ENCODE measurements around the gene GPR15LG. TPM values are rescaled to one million over a fixed set of nuclear protein-coding genes. Genes with fewer than 3 reads are reported as not detected.

GPR15LG gene
- total RNA-seq, 4 donors from 2014 or later = not detected

- no peak for TF ChIP-seq CTCF (IDR thresholded peaks at IDR 0.05; ENCODE audit: low read depth)
These were observed 26.3 kb upstream of the GPR15LG start for GRCh38 chr10:84147347-84147746.

- TF ChIP-seq CTCF (IDR thresholded peaks at IDR 0.05; ENCODE audit: low read depth) = no peak
These were observed 23.7 kb upstream of the GPR15LG start for GRCh38 chr10:84149854-84150253.

- TF ChIP-seq CTCF (IDR thresholded peaks at IDR 0.05; ENCODE audit: low read depth) = no peak
These were observed 20.8 kb upstream of the GPR15LG start for GRCh38 chr10:84152769-84153168.

- TF ChIP-seq CTCF (IDR thresholded peaks at IDR 0.05; ENCODE audit: low read depth) = no peak
These were observed 18.1 kb upstream of the GPR15LG start for GRCh38 chr10:84155521-84155920.

- TF ChIP-seq CTCF (IDR thresholded peaks at IDR 0.05; ENCODE audit: low read depth) = no peak
These were observed 17.6 kb upstream of the GPR15LG start for GRCh38 chr10:84156009-84156408.

GRCh38 chr10:84156768-84157167 is 16.8 kb upstream of the GPR15LG start:
- TF ChIP-seq CTCF (IDR thresholded peaks at IDR 0.05; ENCODE audit: low read depth) = no peak

- no peak for TF ChIP-seq CTCF (IDR thresholded peaks at IDR 0.05; ENCODE audit: low read depth)
These were observed 15.5 kb upstream of the GPR15LG start for GRCh38 chr10:84158061-84158460.

Data from subcutaneous adipose tissue (tissue), 4 donors.